HG03342 (cell line): ENCODE measurements around the gene RPS3.
"Not testable (repeated sequence)": the region's sequence is repeated elsewhere in the genome, so short reads cannot be mapped to it uniquely, and the experiment has no call there.

ENCODE experiments used
- ATAC-seq: cut with Tn5 transposase; IDR thresholded peaks from one replicate; pipeline ENCODE4 v1.9.1; 2021; ENCODE audit warnings: mild to moderate bottlenecking, moderate library complexity; ENCODE audit not compliant: unreplicated experiment

Gene RPS3

DNA sequence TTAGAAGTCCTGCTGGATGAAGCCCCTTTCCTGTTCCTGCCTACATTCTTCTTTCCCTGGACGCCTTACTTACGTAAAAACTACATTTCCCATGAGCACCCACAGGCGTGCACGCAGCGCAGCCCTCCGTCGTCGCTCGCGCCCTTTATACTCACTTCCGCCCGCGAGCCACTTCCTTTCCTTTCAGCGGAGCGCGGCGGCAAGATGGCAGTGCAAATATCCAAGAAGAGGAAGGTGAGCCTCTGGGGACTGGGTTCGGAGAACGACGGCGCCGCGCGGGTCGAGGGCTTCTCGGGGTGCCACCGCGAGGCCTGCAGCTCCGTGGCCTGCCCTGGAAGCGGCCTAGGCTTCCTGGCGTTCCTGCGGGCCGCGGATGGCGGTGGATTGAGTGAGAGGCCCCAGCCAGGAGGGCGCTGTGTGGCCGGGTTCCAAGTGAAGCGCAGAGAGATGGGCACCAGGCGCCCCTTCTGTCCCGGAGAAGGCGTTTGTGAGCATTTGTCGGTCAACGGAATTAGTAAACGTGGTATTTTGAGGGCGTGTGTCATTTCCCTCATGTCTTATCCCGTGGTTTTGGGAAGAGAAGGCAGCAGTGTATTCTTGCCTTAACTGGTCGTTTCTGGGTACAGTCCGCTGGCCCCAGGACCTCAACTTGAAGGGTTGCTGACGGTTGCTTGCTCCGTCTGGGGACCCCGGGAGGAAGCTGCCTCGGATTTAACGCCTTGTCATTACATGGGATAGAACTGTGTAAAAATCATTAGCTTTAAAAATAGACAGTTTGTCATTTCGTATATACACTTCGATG is at the start of gene RPS3:
Gene RPS3 (plus strand): TSS at position 175 of the 802 bp plus-strand sequence. CDS start 30 bp downstream, at position 205.
- ATAC-seq: peak; percentile 91

DNA sequence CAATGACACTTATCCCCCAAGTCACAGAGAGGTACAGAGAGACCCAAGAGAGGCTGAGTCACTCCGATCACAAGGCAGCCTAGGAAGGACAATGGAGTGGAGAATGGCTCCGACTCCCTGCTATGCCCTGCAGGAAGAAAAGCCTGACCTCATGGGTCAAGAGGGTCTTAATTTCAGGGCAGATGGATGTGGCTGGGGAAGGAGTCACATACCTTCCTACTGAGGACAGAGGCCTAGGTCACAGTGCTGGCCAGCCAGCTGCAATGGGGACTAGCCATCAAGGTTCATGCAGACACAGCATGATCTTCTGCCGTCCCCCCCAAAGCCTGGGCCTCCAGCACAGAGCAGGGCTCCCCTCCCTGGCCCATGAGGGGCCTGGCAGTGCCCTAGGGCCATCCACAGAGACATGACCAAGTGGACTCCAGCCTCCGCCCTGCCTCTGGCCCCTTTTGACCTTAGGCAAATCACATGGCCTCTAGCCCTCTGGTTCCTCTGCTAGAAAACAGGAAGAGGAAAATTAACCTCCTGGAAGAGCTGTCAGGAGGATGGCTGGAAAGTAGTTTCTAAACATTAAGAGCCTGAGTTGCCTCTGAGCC is 49.7 kb upstream of the RPS3 start:
- no peak for ATAC-seq

DNA sequence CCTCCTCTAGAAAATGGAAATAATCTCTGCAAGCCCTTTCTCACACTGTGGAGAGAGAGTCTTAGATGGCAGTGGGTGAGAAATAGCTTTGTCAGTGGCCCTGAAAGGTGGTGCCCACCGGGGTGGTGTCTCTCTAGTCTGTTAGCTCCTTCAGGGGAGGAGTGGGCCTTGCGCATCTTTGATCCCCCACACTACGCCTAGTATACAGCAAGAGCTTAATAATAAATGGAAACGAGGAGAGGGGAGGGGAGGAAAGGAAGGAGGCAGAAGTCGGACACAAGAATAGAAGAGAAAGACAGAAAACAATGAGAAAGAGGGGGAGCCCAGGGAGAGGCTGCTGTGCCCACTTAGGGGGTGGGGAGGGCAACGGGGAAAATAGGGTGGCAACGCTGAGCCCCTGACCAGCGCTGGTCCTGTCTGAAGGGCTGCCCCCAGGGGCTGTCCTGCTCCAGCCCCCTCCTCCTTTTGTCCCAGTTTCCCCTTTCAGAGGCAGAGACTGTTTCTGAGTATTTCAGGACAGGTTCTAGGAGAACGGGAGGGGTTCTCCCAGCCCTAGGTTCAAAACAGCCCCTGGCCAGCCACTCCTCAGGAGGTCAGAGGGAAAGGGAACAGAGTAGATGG is 49.1 kb upstream of the RPS3 start:
- ATAC-seq: no peak

DNA sequence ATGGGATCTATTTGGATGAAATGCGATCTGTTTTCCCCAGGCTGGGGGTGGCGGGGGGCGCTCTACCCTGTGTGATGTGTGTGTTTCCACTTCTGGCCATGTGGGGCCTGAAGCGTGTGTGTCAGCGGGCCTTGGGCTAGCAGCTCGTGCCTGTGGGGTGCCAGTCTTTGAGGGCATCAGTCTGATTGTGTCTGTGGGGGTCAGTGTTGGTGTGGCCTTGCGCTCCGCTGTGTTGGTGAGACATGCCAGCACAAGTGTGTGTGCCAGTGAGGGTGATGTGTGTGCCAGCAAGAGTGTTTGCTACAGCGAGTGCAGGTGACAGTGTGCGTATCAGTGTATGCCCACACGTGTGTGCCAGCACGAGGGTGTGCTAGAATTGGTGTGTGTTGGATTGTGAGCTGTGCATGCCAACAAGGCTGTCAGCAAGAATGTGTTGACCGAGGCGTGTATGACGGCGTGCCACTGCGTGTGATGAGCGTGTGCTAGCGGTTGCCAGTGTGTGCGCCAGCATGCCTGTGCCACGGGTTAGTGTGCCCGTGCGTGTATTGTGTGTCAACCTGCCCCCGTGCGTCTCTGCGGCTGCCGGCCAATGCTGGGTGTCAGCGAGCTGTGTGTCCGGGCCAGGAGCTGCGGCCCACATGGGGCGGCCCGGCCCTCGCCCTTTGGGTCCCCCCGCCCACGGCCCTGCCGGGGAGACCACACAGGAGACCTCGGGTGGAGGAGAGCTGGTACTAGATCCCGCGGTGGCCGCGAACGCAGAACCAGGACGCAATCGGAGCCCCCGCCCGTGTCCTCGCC is 48.4 kb upstream of the RPS3 start:
- no peak for ATAC-seq

DNA sequence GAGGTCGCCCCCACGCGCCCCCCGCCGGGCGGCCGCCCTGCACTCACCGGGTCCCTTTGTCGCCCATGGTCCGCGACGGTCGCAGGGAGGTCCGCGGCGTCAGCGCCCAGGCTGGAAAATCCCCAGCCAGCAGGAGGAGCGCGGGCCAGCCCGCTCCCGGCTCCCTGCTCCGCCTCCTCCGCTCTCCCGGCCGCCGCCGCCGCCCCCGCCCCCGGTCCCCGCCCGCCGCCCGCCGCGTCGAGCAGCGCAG is 47.9 kb upstream of the RPS3 start, which contains the start of gene ARRB1:
Gene ARRB1 (minus strand): TSS at position 121 of the 250 bp plus-strand sequence. CDS start 54 bp downstream, at position 67.
- ATAC-seq: no peak

DNA sequence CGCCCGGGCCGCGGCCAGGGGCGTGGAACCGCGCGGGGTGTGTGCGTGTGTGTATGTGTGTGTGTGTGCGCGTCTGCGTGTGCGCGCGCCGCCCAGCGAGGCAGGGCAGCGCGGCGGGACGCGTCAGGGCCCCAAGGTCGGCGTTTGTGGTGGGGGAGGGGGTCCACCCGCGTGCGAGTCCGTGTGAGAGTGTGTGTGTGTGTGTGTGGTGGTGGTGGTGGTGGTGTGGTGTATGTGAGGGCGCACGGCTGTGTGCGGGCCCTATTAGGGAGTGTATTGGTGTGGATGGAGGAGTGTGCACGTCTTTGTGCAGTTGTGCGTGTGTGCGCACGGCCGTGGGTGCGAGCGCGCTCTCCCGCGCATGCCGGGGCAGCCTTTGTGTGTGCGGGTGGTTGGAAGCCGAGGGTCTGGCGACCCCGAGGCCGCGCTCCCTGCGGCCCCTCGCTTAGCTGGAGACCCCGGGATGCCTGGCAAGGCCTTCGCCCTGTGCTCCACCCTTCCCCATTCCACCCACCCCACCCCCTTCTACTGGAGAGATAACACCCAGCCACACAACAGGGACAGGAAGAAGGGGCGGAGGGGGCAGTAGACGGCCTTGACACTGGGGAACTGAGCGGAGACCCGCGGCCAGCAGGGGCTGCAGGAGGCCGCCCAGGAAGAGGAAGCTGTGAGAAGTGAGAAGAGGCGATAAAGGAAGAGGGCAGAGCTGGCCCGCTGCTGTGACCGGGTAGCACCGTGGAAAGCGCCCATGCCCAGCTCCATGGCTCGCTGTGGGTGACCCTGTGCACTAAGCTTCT is 47.3 kb upstream of the RPS3 start:
- no peak for ATAC-seq

DNA sequence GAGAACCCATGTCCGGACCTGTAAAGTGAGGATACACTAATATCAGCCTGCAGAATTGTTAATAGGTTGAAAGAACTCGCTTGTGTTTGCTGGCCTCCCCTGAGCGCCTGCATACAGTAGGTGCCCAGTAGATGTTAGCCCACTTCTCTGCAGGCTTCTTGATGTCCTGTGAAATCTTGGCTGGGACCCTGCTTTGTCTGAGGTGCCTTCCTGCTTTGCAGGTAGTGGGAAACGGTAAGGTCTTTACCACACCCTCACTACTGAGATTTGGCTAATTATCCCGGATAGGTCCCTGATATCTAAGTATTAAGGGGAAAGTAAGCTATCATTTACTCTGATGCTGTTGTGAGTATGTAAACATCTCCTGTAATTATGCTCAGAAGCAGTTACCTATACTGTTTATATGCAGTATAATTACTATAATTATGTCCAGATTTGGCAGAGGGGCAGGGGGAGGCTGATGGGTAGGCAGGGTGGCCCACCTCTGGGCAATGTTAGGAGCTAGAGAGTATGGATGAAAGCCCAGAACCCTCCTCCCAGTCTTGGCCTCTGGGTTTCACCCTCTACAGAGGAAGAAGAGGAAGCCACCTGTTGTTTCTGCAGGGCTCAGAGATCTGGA is 46.6 kb upstream of the RPS3 start:
- no peak for ATAC-seq

DNA sequence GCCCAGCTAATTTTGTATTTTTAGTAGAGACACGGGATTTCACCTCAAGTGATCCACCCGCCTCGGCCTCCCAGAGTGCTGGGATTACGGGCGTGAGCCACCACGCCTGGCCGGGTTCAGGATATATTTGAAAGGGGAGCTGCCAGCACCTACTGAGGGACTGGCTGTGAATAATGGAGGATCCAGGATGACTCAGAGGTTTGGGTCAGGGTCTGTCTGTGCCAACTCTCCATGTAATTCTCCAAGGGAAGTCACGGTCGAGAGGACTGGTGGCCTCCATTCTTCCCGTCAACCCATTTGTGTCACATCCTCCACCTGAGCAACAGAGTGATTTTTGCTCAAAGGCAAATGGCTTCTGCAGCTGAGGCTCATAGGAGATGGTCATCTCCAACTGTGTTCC is 44.3 kb upstream of the RPS3 start:
- ATAC-seq: no peak

DNA sequence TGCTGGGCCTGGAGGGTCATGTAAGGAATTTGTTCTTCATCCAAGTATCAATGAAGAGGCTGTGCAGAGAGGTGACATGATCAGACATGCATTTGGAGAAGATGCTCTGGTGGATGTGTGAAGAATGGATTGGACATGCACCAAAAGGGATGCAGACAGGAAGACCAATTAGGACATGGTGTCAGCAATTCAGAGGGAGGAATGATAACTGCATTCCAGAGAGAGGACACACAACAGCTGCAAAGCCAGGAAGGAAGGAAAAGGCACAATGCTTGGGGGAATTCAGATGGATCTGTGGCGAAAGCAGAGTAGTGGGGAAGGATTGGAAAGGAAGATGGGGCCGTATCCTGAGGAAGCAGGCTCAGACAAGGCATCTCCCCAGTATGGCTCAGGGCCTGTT is 42.7 kb upstream of the RPS3 start:
- ATAC-seq: no peak

DNA sequence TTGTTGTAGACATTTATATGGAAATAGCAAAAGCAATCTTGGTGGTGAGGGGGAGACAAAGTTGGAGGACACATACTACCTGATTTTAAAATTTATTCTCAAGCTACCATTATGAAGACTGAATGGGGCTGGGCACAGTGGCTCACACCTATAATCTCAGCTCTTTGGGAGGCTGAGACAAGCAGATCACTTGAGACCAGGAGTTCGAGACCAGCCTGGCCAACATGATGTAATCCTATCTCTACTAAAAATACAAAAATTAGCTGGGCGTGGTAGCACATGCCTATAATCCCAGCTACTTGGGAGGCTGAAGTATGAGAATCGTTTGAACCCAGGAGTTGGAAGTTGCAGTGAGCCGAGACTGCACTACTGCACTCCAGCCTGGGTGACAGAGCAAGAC is 37.0 kb upstream of the RPS3 start:
- not testable (repeated sequence) for ATAC-seq

DNA sequence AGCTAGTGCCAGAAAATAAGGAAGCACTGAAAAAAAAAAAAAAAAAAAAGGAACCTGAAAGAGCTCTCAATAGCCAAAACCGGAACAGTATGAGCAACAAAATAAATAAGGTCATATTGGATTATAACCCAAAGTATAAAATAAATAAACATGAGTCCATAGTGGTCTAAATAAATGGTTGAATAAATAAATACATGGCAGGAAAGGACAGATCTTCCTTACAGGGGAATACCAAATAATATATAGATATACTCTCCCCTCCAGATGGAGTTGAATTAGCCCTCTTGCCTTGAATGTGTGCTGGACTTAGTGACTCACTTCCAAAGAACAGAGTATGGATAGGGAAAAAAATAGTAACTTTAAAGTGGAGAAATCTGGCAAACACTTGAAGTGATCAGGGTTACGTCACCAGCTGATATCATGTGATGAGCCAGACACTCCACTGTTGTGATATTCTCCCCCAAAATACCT is 33.6 kb upstream of the RPS3 start:
- ATAC-seq: no peak

DNA sequence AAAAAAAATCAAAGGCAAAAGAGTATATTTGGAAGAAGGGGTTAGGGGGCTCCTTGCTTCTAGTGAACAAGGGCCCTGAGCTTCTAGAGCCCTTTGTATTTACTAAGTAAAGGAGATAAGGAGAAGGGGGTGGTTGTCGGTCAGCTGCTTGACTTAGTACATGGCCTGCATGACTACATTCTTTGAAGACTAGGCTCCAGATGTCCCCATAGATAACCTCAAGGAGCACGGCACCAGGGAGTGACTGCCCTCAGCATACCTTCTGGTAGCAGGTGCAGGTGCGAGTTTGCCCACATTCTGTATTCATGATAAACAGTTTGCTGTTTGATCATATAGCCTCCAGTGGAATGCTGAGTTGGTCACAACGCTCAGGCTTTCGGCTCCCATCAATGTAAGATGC is 32.5 kb upstream of the RPS3 start:
- not testable (repeated sequence) for ATAC-seq

DNA sequence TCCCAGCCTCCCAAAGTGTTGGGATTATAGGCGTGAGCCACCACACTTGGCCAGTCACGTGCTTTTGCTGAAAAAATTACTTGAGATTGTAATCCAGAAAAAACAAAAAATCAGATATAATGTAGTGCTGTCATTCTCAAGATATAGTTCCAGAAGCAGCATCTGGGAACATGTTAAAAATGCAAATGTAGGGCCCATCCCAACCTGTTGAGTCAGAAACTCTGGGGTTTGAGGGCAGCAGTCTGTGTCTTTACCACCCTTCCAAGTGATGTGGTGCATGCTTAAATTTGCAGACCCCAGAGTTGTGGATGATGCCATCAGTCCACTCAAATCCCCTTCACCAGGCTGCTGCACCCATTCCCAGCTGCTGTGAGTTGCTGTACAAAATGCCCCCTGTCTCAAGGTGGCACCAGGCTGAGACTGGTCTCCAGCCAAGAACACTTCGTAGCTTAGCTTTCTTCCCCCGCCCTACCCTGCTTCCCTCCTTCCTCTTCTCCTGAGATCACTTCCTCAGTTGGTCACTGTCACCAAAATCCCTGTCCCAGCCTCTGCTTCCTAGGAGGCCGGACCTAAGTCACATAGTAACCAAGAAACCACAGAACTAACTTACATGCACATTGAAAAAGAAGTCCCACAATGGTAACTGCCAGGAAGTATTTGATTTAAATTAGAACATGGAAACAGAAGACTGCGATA is 29.6 kb upstream of the RPS3 start:
- ATAC-seq: no peak

DNA sequence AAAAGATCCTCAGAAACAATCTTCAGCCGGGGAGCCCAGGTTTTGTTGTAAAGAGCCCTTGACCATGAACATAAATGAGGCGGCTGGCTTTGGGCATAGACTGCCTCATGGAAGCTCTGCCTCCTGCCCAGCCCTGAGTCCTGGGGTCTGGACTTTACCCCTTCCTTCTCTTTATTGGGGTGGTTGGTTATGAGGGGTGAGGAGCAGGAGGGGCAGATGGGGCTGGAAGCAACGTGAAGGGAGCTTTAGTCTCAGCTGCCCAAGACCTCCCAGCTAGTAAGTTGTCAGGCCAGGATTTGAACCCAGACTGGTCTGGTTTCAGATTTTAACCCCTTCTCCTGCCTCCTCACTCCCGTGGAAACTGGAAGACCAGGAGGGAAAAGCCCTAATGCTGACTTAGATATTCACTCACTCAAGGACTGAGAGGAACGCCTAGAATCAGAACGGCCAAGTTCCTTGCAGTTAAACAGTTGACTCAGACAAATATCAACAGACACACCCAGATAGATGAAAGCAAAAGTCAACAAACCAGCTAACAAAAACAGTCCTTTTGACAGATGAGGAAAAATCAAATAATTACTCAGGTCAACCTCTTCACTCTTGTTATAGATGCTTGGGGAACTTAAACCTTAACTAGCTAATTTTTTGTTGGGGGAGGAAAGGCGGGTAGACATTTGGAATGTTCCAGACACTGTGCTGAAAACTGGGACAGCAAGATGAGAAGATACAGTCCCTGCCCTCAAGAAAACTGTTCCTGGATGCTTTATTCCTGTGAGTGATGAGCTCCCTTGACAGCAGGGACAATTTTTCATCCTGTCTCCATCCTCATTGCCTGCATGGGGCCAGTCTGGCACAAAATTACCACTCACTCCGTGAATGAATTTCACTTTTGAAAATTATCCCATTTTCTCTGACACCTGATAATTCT is 27.1 kb upstream of the RPS3 start:
- ATAC-seq: no peak

DNA sequence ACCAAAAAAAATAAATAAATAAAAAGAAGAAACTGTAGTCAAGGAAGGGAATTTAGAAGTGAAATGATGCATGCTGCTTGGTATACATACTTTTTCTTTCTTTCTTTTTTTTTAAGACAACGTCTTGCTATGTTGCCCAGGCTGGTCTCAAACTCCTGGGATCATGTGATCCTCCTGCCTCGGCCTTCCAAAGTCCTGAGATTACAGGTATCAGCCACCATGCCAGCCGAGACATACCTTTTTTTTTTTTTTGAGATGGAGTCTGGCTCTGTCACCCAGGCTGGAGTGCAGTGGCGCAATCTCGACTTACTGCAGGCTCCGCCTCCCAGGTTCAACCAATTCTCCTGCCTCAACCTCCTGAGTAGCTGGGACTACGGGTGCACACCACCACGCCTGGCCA is 26.1 kb upstream of the RPS3 start:
- no peak for ATAC-seq

DNA sequence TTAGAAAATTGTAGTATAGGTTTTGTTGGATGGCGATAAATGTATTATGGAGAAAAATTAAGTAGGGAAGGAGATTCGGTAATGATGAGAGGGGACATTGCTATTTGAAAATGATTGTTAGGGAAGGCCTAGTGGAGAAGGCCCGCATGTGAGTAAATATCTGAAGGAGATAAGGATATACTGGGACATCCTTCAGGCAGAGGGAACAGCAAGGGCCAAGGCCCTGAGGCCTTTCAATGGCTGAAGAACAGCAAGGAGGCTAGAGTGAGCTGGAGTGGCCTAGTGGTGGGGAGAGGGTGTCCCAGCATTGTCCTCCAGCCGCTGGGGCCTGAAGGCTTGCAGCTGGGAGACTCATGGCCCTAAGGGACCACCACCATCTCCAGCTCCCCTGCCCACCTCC is 24.7 kb upstream of the RPS3 start:
- ATAC-seq: no peak

DNA sequence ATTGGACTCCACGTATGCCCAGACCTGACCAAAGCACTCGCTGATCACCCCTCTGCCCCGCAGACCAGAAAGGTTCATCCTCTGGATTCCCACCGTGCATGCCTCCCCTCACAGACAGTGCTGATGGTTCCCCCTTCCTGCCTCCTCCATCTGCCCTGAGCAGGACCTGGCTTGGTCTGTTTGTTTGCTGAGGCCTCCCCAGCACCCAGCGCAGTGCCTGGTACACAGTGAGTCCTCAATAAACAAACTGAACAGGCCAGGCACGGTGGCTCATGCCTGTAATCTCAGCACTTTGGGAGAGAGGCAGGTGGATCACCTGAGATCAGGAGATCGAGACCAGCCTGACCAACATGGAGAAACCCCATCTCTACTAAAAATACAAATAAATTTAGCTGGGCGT is 23.7 kb upstream of the RPS3 start:
- ATAC-seq: no peak

DNA sequence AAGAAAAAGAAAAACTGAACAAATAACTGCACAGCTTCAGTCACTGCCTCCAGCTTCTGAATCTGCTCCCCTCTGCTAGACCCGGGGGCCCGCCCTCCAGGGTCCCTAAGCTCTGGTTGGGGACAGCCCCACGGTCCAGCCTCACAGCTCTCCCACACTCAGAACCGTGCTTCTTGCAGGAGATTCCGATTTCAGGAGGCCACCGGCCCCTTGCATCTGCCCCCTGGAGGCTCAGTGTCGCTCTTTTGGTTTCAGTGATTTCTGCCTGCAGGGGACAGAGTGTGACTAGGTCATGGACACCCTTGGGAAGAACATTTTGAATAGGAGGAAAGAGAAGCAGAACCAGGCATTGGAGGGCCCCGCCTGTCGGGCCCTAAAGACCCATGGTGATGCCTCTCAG is 23.1 kb upstream of the RPS3 start:
- no peak for ATAC-seq

DNA sequence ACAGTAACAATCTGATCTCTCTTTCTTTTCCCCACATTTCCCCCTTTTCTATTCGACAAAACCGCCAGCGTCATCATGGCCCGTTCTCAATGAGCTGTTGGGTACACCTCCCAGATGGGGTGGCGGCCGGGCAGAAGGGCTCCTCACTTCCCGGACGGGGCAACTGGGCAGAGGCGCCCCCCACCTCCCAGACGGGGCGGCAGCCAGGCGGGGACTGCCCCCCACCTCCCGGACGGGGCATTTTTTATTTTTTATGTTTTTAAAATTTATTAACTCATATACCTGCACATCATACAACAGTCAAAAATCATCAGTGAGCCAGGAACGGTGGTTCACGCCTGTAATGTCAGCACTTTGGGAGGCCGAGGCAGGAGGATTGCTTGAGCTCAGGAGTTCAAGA is 20.5 kb upstream of the RPS3 start:
- not testable (repeated sequence) for ATAC-seq
